H1 (cell line): ENCODE data around the gene CEP85. TPM values are rescaled to one million over a fixed set of nuclear protein-coding genes. Genes with fewer than 3 reads are reported as not detected.

Source experiments
- CTCF ChIA-PET: fragments of 300-600 bp; sonication (Branson Sonifier 250); formaldehyde crosslinking; loops from one replicate; lab custom pipeline; 2021; ENCODE audit not compliant: partially characterized antibody; lab: Charles Lee
- POLR2A ChIA-PET: fragments of 300-600 bp; sonication (Branson Sonifier 250); formaldehyde crosslinking; loops from one replicate; lab custom pipeline; 2021; ENCODE audit warnings: inconsistent platforms; ENCODE audit not compliant: partially characterized antibody; lab: Charles Lee
- DNase-seq, 2 experiments: peaks; one replicate each; pipeline versions ENCODE4 v3.0.0 to v3.0.0-alpha.2; 2010 to 2022; ENCODE audit warnings: low spot score in 2 of 2, low read depth in 1 of 2, mixed read lengths in 1 of 2
- FAIRE-seq: peaks from 2 replicates; lab custom pipeline; 2011; peaks lifted over from hg19 to GRCh38; lab: Jason Lieb, UNC
- H2AFZ ChIP-seq: 2 replicates; pipeline ENCODE4 v1.8.1; 2012; ENCODE audit warnings: low read length, inconsistent platforms
- H2AK5ac ChIP-seq: 2 replicates; pipeline ENCODE4 v1.6.1; 2013; ENCODE audit warnings: low read depth, low read length
- H2BK120ac ChIP-seq: replicated peaks from 2 replicates; pipeline ENCODE3; 2013; ENCODE audit warnings: low read depth, low read length, inconsistent platforms
- H2BK12ac ChIP-seq: 2 replicates; pipeline ENCODE4 v1.6.1; 2013; ENCODE audit warnings: low read depth, low read length
- H2BK15ac ChIP-seq: 2 replicates; pipeline ENCODE4 v1.6.1; 2013; ENCODE audit warnings: low read length
- H2BK20ac ChIP-seq: 2 replicates; pipeline ENCODE4 v1.6.1; 2013; ENCODE audit warnings: low read length
- H2BK5ac ChIP-seq: 2 replicates; pipeline ENCODE4 v1.6.1; 2013; ENCODE audit warnings: low read depth, low read length
- H3K14ac ChIP-seq: 2 replicates; pipeline ENCODE4 v1.6.1; 2013; ENCODE audit warnings: inconsistent platforms; ENCODE audit not compliant: insufficient read length
- H3K18ac ChIP-seq: 2 replicates; pipeline ENCODE4 v1.6.1; 2013; ENCODE audit warnings: low read length; ENCODE audit errors: extremely low read depth
- H3K23ac ChIP-seq: 2 replicates; pipeline ENCODE4 v1.6.1; 2013; ENCODE audit warnings: inconsistent platforms; ENCODE audit not compliant: insufficient read length
- H3K23me2 ChIP-seq: 2 replicates; pipeline ENCODE4 v1.6.1; 2013; ENCODE audit warnings: low read depth, low read length
- H3K27ac ChIP-seq: 2 replicates; pipeline ENCODE4 v1.6.1; 2011; ENCODE audit warnings: low read depth, low read length, inconsistent platforms
- H3K27me3 ChIP-seq, 4 experiments: replicated peaks in 1 of 4; 1 replicate in 1 of 4; 2 replicates in 3 of 4; pipeline versions ENCODE4 v1.6.1 to v1.8.1; 2011 to 2013; ENCODE audit warnings: low read length in 3 of 4, mild to moderate bottlenecking in 3 of 4, inconsistent platforms in 2 of 4, mixed read lengths in 2 of 4, moderate library complexity in 1 of 4; ENCODE audit not compliant: control insufficient read depth in 3 of 4, insufficient read depth in 3 of 4; ENCODE audit errors: extremely low read depth in 1 of 4
- H3K36me3 ChIP-seq, 4 experiments: 2 replicates each; pipeline versions ENCODE4 v1.6.1 to v1.8.1; 2011 to 2013; ENCODE audit warnings: mild to moderate bottlenecking in 4 of 4, low read length in 3 of 4, moderate library complexity in 2 of 4, control low read depth in 1 of 4, inconsistent platforms in 1 of 4; ENCODE audit not compliant: insufficient read depth in 4 of 4, control insufficient read depth in 2 of 4
- H3K4ac ChIP-seq: replicated peaks from 2 replicates; pipeline ENCODE3; 2013; ENCODE audit warnings: low read length, low read depth, mixed read lengths, inconsistent platforms; ENCODE audit not compliant: insufficient read length
- H3K4me1 ChIP-seq, 4 experiments: replicated peaks in 1 of 4; 1 replicate in 1 of 4; 2 replicates in 3 of 4; pipeline versions ENCODE4 v1.6.1 to v1.8.1; 2011 to 2013; ENCODE audit warnings: low read length in 3 of 4, inconsistent platforms in 2 of 4, mixed read lengths in 1 of 4; ENCODE audit not compliant: insufficient read depth in 4 of 4, control insufficient read depth in 3 of 4
- H3K4me2 ChIP-seq, 2 experiments: 2 replicates each; pipeline versions ENCODE4 v1.6.1 to v1.8.1; 2011 to 2013; ENCODE audit warnings: low read depth in 2 of 2, low read length in 2 of 2, control low read depth in 1 of 2, inconsistent platforms in 1 of 2, mild to moderate bottlenecking in 1 of 2; ENCODE audit not compliant: insufficient read depth in 1 of 2
- H3K4me3 ChIP-seq, 4 experiments: fragments of 200-600, 300-600 bp in 1 of 4; sonication (generic), shearing (Covaris generic), sonication (Bioruptor Twin) in 1 of 4; 2 replicates each; pipeline versions ENCODE4 v1.5.1 to v1.8.1; 2011 to 2016; ENCODE audit warnings: low read length in 4 of 4, low read depth in 3 of 4, control low read depth in 2 of 4, inconsistent platforms in 2 of 4, mild to moderate bottlenecking in 2 of 4, mixed read lengths in 1 of 4, moderate library complexity in 1 of 4; ENCODE audit not compliant: insufficient read depth in 2 of 4; ENCODE audit errors: extremely low read depth in 1 of 4
- H3K56ac ChIP-seq: replicated peaks from 2 replicates; pipeline ENCODE3; 2013; ENCODE audit warnings: low read depth, mild to moderate bottlenecking, mixed read lengths, low read length, inconsistent platforms; ENCODE audit not compliant: insufficient read length
- H3K79me1 ChIP-seq: 2 replicates; pipeline ENCODE4 v1.6.1; 2013; ENCODE audit warnings: low read depth, low read length, control low read depth
- H3K79me2 ChIP-seq, 2 experiments: 2 replicates each; pipeline versions ENCODE4 v1.6.1 to v1.8.1; 2012 to 2013; ENCODE audit warnings: low read length in 2 of 2, mild to moderate bottlenecking in 2 of 2, inconsistent platforms in 1 of 2; ENCODE audit not compliant: insufficient read depth in 2 of 2, control insufficient read depth in 1 of 2
- H3K9ac ChIP-seq, 4 experiments: replicated peaks in 1 of 4; 1 replicate in 1 of 4; 2 replicates in 3 of 4; pipeline versions ENCODE4 v1.6.1 to v1.8.1; 2011 to 2013; ENCODE audit warnings: low read depth in 3 of 4, low read length in 3 of 4, control low read depth in 2 of 4, mild to moderate bottlenecking in 2 of 4, moderate library complexity in 2 of 4, inconsistent platforms in 1 of 4; ENCODE audit errors: extremely low read depth in 1 of 4
- H3K9me3 ChIP-seq, 2 experiments: 2 replicates each; pipeline versions ENCODE4 v1.6.1 to v1.8.1; 2012 to 2013; ENCODE audit warnings: mild to moderate bottlenecking in 2 of 2, moderate library complexity in 2 of 2, control low read depth in 1 of 2, inconsistent platforms in 1 of 2, low read depth in 1 of 2, low read length in 1 of 2, mixed read lengths in 1 of 2; ENCODE audit not compliant: insufficient read depth in 2 of 2
- H4K20me1 ChIP-seq, 2 experiments: replicated peaks in 1 of 2; 2 replicates each; pipeline versions ENCODE3 to v1.8.1; 2011 to 2013; ENCODE audit warnings: inconsistent platforms in 2 of 2, low read length in 2 of 2, mild to moderate bottlenecking in 1 of 2; ENCODE audit not compliant: insufficient read depth in 2 of 2, control insufficient read depth in 1 of 2
- H4K5ac ChIP-seq: 2 replicates; pipeline ENCODE4 v1.6.1; 2013; ENCODE audit warnings: low read length, low read depth, mixed read lengths, inconsistent platforms; ENCODE audit not compliant: insufficient read length
- H4K8ac ChIP-seq: 2 replicates; pipeline ENCODE4 v1.8.0; 2013; ENCODE audit warnings: mild to moderate bottlenecking, moderate library complexity, low read length, inconsistent platforms; ENCODE audit not compliant: insufficient read depth; ENCODE audit errors: extremely low read depth
- H4K91ac ChIP-seq: replicated peaks from 2 replicates; pipeline ENCODE3; 2013; ENCODE audit warnings: low read length, mixed read lengths, inconsistent platforms; ENCODE audit not compliant: insufficient read length
- BACH1 ChIP-seq: IDR thresholded peaks from 2 replicates; pipeline ENCODE4 v1.6.1; 2012; ENCODE audit warnings: low read length, improper control_type of control experiment
- JUND ChIP-seq: IDR thresholded peaks from 2 replicates; pipeline ENCODE4 v1.6.1; 2011; ENCODE audit warnings: mild to moderate bottlenecking, improper control_type of control experiment, low read length
- MAFK ChIP-seq: IDR thresholded peaks from 2 replicates; pipeline ENCODE4 v1.6.1; 2012; ENCODE audit warnings: low read depth, mild to moderate bottlenecking, improper control_type of control experiment, low read length
- NANOG ChIP-seq: IDR thresholded peaks from 2 replicates; pipeline ENCODE4 v1.6.1; 2011; ENCODE audit warnings: low read length, low read depth, mild to moderate bottlenecking, inconsistent platforms; ENCODE audit not compliant: insufficient read depth, poor library complexity, severe bottlenecking
- WGBS, 2 experiments: shearing (Covaris generic) in 1 of 2; methylation state at CpG; one replicate each; pipeline versions ENCODE4 v1.1.6 to v1.1.7; 2013 to 2015; ENCODE audit warnings: low lambda C conversion rate in 2 of 2, mixed read lengths in 2 of 2, inconsistent platforms in 1 of 2, low coverage in 1 of 2, missing lambda C conversion rate in 1 of 2; ENCODE audit not compliant: insufficient replicate concordance in 2 of 2, insufficient coverage in 1 of 2, insufficient read length in 1 of 2; ENCODE audit errors: extremely low coverage in 1 of 2, missing lambda C conversion rate in 1 of 2; 5-methylcytosine and 5-hydroxymethylcytosine counted together
- polyA plus RNA-seq, 7 experiments: library from polyadenylated mRNA; depleted of rRNA in 3 of 7; stranded (reverse) in 5 of 7; unstranded in 2 of 7; fragments of >200 nt in 5 of 7; fragments of 200-250 nt in 2 of 7; gene quantifications; 1 replicate in 5 of 7; 2 replicates in 1 of 7; 4 replicates in 1 of 7; pipeline versions ENCODE4 v1.2.1 to v1.2.3, GENCODE V29; 2011 to 2013; ENCODE audit warnings: missing spikeins in 2 of 7, mixed read lengths in 2 of 7
- total RNA-seq: library from RNA; stranded (reverse); fragmentation: NEBNext Ultra II Directional; extraction: Animal tissue kit (Norgen Biotek cat#: 25700); gene quantifications from 2 replicates; pipeline ENCODE4 v1.2.1, GENCODE V29; 2021

CEP85 gene
- total and polyA plus RNA-seq, 2 of the 8 experiments (the other 6 are each of a cell fraction or from before 2014, with no cell fraction given) = 40.4 to 43.7 TPM

DNA sequence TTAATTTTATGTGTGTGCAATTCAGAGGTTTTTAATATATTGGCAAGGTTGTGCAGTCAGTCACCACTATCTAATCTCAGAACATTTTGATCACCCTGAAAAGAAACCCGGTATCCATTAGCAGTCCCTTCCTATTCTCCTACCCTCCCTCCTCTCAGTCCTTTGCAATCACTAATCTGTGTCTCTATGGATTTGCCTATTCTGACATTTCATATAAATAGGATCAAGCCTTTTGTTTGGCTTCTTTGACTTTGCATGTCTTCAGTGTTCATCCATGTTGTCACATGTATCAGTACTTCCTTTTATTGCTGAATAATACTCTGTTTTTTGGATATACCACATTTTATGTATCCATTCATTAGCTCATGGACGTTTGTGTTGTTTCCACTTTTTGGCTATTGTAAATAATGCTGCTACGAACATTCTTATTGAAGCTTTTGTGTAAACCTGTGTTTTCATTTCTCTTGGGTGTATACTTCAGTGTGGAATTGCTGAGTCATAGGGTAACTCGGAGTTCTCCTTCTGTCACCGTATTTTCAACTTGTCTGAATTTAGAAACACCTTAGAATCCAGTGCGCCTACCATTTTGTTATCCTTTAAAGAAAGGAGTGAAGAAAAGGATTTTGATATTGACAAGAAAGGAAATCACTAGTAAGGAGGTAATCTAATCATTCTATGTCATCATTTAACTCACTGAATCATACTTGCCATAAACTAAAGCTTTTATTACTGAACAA is 3.4 kb downstream of the CEP85 start:
- no peak for FAIRE-seq
- Histone ChIP-seq H2AFZ (no peak overlapping the region), H4K20me1 (peaks cover 4 to 12% of the 10 kb centered on the region in 2 experiments)

More for the DNA sequence above, 3.4 kb downstream of the CEP85 start:
- no peak overlapping the region for H3K27ac ChIP-seq
- no peak overlapping the region for H4K5ac ChIP-seq
- peaks cover 9% of the 10 kb centered on the region for H3K79me1 ChIP-seq
- peaks cover 0 to 10% (median 1%) of the 10 kb centered on the region in 4 experiments; a peak in 2 of 8 replicates for H3K36me3 ChIP-seq
- TF ChIP-seq MAFK (peak; percentile 43), NANOG (no peak), BACH1 (0 out of 2 replicates have a peak, but pooled peaks have one; percentile 33), JUND (no peak)
- WGBS, 2 experiments = 87% methylated on average over 6 of the region's 6 CpGs; no CpG with 5 or more reads in 1 of the 2 experiments
- H3K18ac ChIP-seq = no peak overlapping the region
- ChIA-PET CTCF (interaction anchor here (1.0 kb wide), 1 partner anchor 66 kb away, joined by 3 read pairs; the partner anchor contains the start of gene ZNF593OS), POLR2A (interaction anchor here (0.9 to 1.1 kb wide), 2 partner anchors 12 to 42 kb away, joined by 3 to 4 read pairs; partner anchors contain the start of gene SH3BGRL3)
- no peak overlapping the region for H2BK15ac ChIP-seq
- H3K23ac ChIP-seq = no peak overlapping the region
- peaks cover 4% of the 10 kb centered on the region; the same call in 1 of the 2 replicates for H3K23me2 ChIP-seq
- H4K8ac ChIP-seq = no peak overlapping the region
- H3K4me3 ChIP-seq = no peak overlapping the region
- no peak overlapping the region for H3K4ac ChIP-seq
- H2BK120ac ChIP-seq = no peak overlapping the region
- no peak for DNase-seq
- no peaks in the 10 kb centered on the region for H3K27me3 ChIP-seq
- H3K4me1 ChIP-seq = peaks cover 2 to 6% (median 4%) of the 10 kb centered on the region in 4 experiments; a peak in 6 of 7 replicates
- H3K14ac ChIP-seq = no peak overlapping the region
- no peak overlapping the region for H3K9ac ChIP-seq
- H2BK5ac ChIP-seq = no peak overlapping the region
- no peak overlapping the region for H2AK5ac ChIP-seq
- no peak overlapping the region for H2BK20ac ChIP-seq
- no peak overlapping the region for H3K4me2 ChIP-seq
- H3K79me2 ChIP-seq = peaks cover 5 to 61% of the 10 kb centered on the region in 2 experiments
- H2BK12ac ChIP-seq = no peak overlapping the region
- no peaks in the 10 kb centered on the region for H3K9me3 ChIP-seq
- no peak overlapping the region for H4K91ac ChIP-seq
- H3K56ac ChIP-seq = no peak overlapping the region
